HEK293 (cell line): ENCODE data around the gene IP6K2.

ENCODE experiments used
- ZBTB7A ChIP-seq: fragments of 450-650 bp; formaldehyde crosslinking; IDR thresholded peaks from 2 replicates; pipeline ENCODE4 v1.5.1; 2016; ENCODE audit warnings: low read depth, missing biosample characterization, missing genetic modification characterization
- ZNF175 ChIP-seq: fragments of 450-650 bp; formaldehyde crosslinking; IDR thresholded peaks from 2 replicates; pipeline ENCODE4 v1.5.1; 2016; ENCODE audit warnings: missing biosample characterization, missing genetic modification characterization
- TF ChIP-seq, protein P1 (sequence below): fragments of 450-650 bp; formaldehyde crosslinking; IDR thresholded peaks from 2 replicates; pipeline ENCODE4 v1.5.1; 2016; ENCODE audit warnings: missing biosample characterization, missing genetic modification characterization

DNA sequence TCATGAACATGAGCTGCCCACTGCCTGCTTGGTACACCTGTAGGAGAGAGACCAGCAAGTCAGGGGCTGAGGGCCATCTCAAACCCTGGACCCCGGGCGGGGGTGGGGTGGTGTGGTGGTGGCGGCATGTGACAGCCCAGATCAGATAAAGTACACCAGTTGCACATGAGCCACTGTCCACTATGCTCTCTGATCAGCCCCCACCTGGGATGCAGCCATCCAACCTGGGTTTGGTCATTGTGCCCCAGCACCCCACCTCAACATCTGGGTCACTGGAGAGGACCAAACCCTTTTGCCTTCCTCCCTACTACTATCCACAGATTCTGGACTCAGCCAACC lies 28.3 kb downstream of the IP6K2 start:
- TF ChIP-seq, protein P1, sequence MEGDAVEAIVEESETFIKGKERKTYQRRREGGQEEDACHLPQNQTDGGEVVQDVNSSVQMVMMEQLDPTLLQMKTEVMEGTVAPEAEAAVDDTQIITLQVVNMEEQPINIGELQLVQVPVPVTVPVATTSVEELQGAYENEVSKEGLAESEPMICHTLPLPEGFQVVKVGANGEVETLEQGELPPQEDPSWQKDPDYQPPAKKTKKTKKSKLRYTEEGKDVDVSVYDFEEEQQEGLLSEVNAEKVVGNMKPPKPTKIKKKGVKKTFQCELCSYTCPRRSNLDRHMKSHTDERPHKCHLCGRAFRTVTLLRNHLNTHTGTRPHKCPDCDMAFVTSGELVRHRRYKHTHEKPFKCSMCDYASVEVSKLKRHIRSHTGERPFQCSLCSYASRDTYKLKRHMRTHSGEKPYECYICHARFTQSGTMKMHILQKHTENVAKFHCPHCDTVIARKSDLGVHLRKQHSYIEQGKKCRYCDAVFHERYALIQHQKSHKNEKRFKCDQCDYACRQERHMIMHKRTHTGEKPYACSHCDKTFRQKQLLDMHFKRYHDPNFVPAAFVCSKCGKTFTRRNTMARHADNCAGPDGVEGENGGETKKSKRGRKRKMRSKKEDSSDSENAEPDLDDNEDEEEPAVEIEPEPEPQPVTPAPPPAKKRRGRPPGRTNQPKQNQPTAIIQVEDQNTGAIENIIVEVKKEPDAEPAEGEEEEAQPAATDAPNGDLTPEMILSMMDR (tag by site-specific recombination) = no peak
- TF ChIP-seq ZBTB7A (no peak), ZNF175 (tag by site-specific recombination) (no peak)
